KMS-11 (cell line): ENCODE data around the gene IZUMO1R.
A peak's percentile ranks its signal among the peaks of the same experiment; 100 is the strongest.

Source experiments
- H2AFZ ChIP-seq: fragments of 200-600 bp; sonication (generic); 2 replicates; pipeline ENCODE4 v1.6.1; 2016; ENCODE audit warnings: antibody characterized with exemption, mixed run types, low read depth
- H3K27ac ChIP-seq: fragments of 200-600 bp; sonication (generic); 2 replicates; pipeline ENCODE4 v1.6.1; 2016; ENCODE audit warnings: mild to moderate bottlenecking, mixed run types
- H3K27me3 ChIP-seq: fragments of 200-600 bp; sonication (generic); 2 replicates; pipeline ENCODE4 v1.6.1; 2017; ENCODE audit warnings: mild to moderate bottlenecking, low read depth, mixed run types, moderate library complexity; ENCODE audit not compliant: insufficient read depth
- H3K36me3 ChIP-seq: fragments of 200-600 bp; sonication (generic); 2 replicates; pipeline ENCODE4 v1.6.1; 2017; ENCODE audit warnings: mild to moderate bottlenecking, mixed run types; ENCODE audit not compliant: insufficient read depth
- H3K4me1 ChIP-seq: fragments of 200-600 bp; sonication (generic); 2 replicates; pipeline ENCODE4 v1.6.1; 2016; ENCODE audit warnings: mild to moderate bottlenecking, low read depth, mixed run types; ENCODE audit not compliant: poor library complexity, severe bottlenecking
- H3K4me2 ChIP-seq: fragments of 200-600 bp; sonication (generic); 2 replicates; pipeline ENCODE4 v1.7.0; 2016; ENCODE audit warnings: mild to moderate bottlenecking, mixed run types
- H3K4me3 ChIP-seq: fragments of 200-600 bp; sonication (generic); IDR thresholded peaks from 2 replicates; pipeline ENCODE4 v1.6.1; 2017; ENCODE audit warnings: low read depth, low read length, mixed read lengths; ENCODE audit not compliant: insufficient read depth
- H3K79me2 ChIP-seq: fragments of 200-600 bp; sonication (generic); 2 replicates; pipeline ENCODE4 v1.6.1; 2016; ENCODE audit warnings: low read depth, mixed run types; ENCODE audit not compliant: insufficient read depth
- H3K9ac ChIP-seq: fragments of 200-600 bp; sonication (generic); 2 replicates; pipeline ENCODE4 v1.6.1; 2016; ENCODE audit warnings: mild to moderate bottlenecking, mixed run types
- H4K20me1 ChIP-seq: fragments of 200-600 bp; sonication (generic); 2 replicates; pipeline ENCODE4 v1.6.1; 2016; ENCODE audit warnings: mild to moderate bottlenecking, mixed run types; ENCODE audit not compliant: insufficient read depth
- CTCF ChIP-seq: fragments of 200-600 bp; sonication (generic); conservative IDR thresholded peaks from 2 replicates; pipeline ENCODE4 v1.6.1; 2017; ENCODE audit warnings: low read depth, mild to moderate bottlenecking, antibody characterized with exemption, low read length, moderate library complexity, mixed read lengths

The IZUMO1R gene

GRCh38 chr11:94325681-94326080, 21.3 kb downstream of the IZUMO1R start:
- no peak overlapping the region for H3K4me3 ChIP-seq
- H3K36me3 ChIP-seq: no peaks in the 10 kb centered on the region
- TF ChIP-seq CTCF: peak; percentile 37; the same call in 1 of the 2 replicates
- no peaks in the 10 kb centered on the region for H3K4me1 ChIP-seq
- H3K9ac ChIP-seq: no peak overlapping the region
- H3K4me2 ChIP-seq: no peak overlapping the region
- H4K20me1 ChIP-seq: no peaks in the 10 kb centered on the region
- no peaks in the 10 kb centered on the region for H3K27me3 ChIP-seq
- H3K27ac ChIP-seq: no peak overlapping the region
- H3K79me2 ChIP-seq: no peaks in the 10 kb centered on the region
- no peak overlapping the region for H2AFZ ChIP-seq

- Histone ChIP-seq H2AFZ (no peak overlapping the region), H3K4me2 (no peak overlapping the region), H3K4me3 (no peak overlapping the region), H3K9ac (no peak overlapping the region), H3K27ac (no peak overlapping the region), H3K79me2 (no peaks in the 10 kb centered on the region), H3K27me3 (no peaks in the 10 kb centered on the region), H4K20me1 (no peaks in the 10 kb centered on the region), H3K36me3 (no peaks in the 10 kb centered on the region), H3K4me1 (no peaks in the 10 kb centered on the region)
- TF ChIP-seq CTCF: no peak
Measured at GRCh38 chr11:94326947-94327346, 22.6 kb downstream of the IZUMO1R start.

GRCh38 chr11:94328587-94329080, 24.3 kb downstream of the IZUMO1R start:
- Histone ChIP-seq H3K4me2 (no peak overlapping the region), H3K9ac (no peak overlapping the region)

GRCh38 chr11:94329501-94329900, 25.1 kb downstream of the IZUMO1R start:
- no peak for TF ChIP-seq CTCF

More at GRCh38 chr11:94328587-94329080, 24.3 kb downstream of the IZUMO1R start:
- no peak overlapping the region for H3K27ac ChIP-seq
- no peaks in the 10 kb centered on the region for H3K4me1 ChIP-seq
- no peaks in the 10 kb centered on the region for H3K79me2 ChIP-seq
- TF ChIP-seq CTCF: no peak
- no peak overlapping the region for H2AFZ ChIP-seq
- no peaks in the 10 kb centered on the region for H3K27me3 ChIP-seq
- H3K36me3 ChIP-seq: no peaks in the 10 kb centered on the region
- H3K4me3 ChIP-seq: no peak overlapping the region
- H4K20me1 ChIP-seq: no peaks in the 10 kb centered on the region

More at GRCh38 chr11:94329501-94329900, 25.1 kb downstream of the IZUMO1R start:
- H3K4me2 ChIP-seq: no peak overlapping the region
- H3K4me3 ChIP-seq: no peak overlapping the region
- H3K4me1 ChIP-seq: no peaks in the 10 kb centered on the region
- H3K36me3 ChIP-seq: no peaks in the 10 kb centered on the region
- no peak overlapping the region for H3K27ac ChIP-seq
- no peak overlapping the region for H2AFZ ChIP-seq
- no peak overlapping the region for H3K9ac ChIP-seq
- no peaks in the 10 kb centered on the region for H4K20me1 ChIP-seq
- no peaks in the 10 kb centered on the region for H3K27me3 ChIP-seq
- no peaks in the 10 kb centered on the region for H3K79me2 ChIP-seq
